ENCODE results near the gene IL19.

The IL19 gene

DNA sequence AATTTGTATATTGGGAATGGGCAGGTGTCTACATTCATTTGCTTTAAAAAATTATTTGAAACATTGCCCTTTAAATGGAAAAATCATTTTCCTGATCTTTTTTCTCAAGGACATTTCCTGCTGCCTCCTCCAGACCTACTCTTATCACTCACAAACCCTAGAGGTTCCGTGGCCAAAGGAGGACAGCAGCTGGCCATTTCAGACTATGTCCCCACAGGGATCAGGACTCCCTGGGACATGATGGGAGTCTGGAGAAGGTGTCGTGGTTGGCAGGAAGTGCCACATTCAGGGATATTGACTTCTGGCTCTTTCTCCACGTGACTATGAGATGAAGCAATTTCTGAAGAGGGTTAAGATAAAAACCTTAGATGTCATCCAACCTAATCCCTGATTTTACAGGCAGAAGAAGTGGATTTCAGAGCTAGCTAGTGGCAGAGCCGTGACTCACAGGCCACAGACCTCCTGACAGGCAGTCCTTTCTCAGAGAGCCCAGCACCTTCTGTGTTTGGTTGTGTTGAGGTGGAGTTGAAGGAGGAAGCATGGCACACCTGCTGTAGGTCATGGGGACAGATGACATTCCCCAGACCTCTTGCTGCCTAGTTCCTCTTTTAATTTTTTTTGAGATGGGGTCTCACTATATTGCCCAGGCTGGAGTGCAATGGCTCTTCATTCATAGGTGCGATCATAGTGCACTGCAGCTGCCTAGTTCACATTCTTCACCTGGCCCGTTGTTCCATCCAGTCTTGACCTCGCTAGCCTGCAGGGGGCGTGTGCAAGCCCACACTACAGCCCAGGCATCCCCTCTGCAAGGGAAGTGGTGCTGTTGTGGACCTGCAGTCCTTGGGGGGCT, 27.2 kb downstream of the IL19 start:
- in situ Hi-C loops (cut with HindIII; ENCODE audit: low sequenced_read_pairs) = no loop called here

DNA sequence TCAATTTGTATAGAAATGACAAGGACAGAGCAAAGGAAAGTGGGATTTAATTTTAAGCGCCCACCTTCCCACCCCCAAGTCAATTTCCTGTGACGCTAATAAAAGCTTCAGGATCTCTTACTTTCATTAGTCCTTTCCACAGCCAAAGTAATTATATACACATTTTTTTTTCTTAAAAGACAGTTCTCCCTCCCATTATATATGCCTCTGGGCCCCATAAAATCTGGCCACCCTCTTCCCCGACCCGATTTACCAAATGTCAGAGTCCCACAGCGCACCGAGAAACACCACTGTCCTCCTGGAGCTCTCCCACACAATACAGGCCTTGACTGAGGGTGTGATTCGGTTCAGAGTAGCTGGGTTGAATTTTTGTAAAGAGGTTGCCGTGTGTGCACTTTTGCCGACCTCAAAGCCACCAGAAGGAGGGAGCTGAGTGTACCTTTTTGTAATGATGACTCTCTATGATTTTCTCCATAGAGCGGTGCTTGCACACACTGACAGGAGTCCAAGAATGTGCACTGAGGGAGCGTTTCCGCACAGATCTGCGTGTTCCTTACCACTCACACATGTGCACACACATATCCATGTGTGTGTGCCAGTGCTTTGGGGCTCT, 27.9 kb downstream of the IL19 start:
- in situ Hi-C loops (cut with HindIII; ENCODE audit: low sequenced_read_pairs) = no loop called here

DNA sequence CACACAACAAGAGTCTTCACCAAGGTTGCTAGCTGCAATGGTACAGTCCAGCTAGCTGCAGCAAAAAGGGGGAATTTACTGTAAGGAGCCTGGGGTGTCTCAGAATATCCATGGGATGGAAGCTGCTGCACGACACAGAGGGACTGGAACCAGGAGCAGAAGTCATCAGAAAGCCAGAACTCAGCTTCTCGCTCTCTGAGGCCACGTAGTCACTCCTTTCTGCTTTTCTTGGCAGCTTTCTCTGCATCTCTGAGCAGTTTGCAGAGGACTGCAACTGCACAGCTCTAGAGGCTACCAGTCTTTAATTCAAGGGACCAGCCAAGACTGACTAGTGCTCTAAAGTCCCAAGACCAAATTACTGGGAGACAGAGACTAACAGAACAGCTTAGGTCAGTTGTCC, 28.7 kb downstream of the IL19 start:
- in situ Hi-C loops (cut with HindIII; ENCODE audit: low sequenced_read_pairs) = no loop called here

DNA sequence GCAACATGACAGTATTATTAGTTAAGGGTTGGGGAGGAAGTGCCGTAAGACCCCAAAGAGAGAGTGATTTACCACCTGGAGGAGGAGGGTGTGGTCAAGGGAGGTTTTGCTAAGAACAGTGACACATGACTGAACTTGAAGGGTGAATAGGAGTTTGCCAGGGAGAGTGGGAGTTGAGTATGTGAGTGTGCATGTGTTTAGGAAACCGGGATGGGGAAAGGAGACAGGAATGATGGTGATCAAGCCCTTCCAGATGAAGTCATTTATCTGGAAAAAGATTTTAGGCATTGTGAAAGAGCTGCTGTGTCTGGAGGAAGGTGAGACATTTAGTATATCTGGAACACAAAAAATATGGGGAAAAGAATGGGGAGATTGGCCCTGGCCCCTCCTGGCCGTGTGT, 29.8 kb downstream of the IL19 start:
- in situ Hi-C loops (cut with HindIII; ENCODE audit: low sequenced_read_pairs) = no loop called here

DNA sequence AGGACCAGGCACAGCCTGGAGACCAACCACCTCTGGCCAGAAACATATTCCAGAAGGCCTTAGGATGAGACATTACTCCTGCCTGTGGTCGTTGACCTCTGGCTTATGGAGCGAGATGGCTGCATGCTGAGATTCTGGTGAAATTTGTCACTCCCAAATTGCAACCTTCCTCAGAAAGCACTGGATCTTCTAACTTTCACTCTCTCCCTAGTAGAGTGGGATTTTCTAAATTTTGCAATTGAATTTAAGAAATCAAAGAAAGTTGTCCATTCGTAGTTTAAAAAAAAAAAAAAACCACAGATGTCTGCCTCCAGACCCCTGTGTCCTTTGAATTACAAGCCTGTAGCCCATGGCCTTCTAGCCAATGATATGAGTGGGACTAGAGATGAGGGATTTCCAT, 30.3 kb downstream of the IL19 start:
- in situ Hi-C loops (cut with HindIII; ENCODE audit: low sequenced_read_pairs) = no loop called here

DNA sequence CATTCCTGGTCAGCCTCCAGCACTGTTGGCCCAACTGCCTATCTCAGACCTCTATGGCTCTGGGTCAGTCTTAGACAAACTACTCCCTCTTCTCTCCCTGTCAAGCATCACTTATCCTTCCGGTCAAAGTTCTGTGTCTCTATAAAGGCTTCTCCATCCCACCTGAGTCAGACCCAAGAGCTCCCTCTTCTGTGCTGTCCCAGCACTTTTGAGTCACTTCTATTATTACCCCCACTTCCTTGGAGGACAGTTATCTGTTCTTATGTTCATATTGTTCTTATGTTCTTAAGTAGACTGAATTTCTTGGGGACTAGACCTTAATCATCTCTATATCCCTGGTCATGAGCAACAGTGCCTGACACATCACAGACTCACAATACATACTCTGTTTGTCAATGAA, 30.9 kb downstream of the IL19 start:
- in situ Hi-C loops (cut with HindIII; ENCODE audit: low sequenced_read_pairs) = no loop called here

DNA sequence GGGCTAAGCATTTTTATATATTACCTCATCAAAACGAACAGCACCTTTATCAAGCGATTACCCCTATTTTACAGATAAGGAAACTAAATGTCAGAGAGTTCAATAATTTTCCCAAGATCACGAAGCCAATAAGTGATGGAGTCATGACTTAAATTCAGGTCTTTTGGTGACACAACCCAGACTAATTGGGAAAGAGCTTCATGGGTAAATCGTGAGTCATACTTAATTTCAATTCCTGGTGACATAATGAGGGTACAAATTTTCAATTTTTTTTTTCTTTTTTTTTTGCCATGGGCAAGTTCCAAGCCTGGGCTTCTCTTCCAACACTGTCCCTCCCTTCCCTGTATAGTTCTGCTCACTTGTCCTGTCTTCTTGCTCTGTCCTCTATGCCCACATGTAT, 31.8 kb downstream of the IL19 start:
- in situ Hi-C loops (cut with HindIII; ENCODE audit: low sequenced_read_pairs) = no loop called here

DNA sequence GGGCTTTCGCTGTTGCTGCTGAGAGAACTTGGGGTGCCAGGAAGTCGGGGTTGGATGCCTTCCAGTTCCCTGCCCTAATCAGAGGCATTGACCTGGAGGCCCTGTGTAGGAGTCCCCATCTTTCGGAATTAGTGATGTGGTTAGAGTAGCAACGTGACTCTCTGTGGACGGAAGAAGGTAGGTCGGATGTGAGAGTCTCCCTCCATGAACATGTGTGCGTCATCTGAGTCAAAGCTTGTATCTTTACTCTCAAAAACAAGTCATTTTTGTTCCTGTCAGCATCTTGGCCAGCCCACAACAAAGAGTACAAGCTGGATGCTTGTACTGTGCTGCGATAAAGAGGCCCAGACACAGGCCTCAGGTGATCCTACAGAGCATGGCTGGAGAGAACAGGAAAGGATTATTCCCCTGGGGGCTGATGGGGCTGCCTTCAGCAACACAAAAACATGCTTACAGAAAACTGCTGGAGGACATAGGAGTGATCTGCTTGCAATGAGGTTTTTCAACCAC, 32.7 kb downstream of the IL19 start:
- in situ Hi-C loops (cut with HindIII; ENCODE audit: low sequenced_read_pairs) = no loop called here

DNA sequence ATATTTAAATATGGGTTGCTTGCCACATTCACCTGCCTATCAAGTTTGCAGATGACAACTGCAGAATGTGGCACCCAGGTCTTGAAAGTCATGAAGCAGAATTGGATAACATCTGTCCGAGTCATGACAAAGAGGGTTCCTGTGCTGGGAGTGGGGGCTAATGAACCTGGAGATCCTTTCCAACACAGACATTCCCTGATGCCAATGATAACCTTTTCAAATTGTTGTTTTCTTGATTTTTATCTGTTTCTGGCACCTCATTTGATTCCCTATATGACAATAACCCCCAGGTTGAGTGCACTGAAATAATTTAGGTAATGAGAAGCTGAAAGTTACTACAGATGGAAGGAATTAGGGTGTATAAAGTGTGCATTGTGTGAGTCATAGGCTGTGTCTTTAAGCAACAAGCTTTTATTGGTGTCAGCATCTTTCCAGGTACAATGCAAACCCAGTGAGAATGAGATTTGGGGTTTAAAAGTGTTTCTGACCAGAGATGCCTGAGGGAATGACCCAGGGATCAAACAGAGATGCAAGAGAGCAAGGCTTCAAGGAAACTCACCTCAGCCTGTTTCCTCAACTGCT, 33.7 kb downstream of the IL19 start:
- in situ Hi-C loops (cut with HindIII; ENCODE audit: low sequenced_read_pairs) = no loop called here

DNA sequence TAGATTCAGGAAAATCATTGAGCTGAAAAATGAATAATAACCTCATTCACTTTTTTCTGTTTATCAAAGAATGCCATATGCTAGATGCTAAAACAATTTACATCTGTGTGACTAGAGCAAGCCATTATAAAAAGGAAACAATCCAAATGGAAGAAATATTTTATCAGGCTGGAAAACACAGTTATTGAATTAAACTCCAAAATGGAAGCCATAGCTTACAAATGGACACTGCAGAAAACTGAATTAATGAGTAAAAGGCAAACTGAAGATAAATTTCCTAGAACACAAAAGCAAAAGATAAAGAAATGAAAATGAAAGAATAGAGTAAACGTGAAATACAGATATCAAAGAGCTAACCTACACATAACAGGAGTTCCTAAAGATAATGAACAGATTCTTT, 34.8 kb downstream of the IL19 start:
- in situ Hi-C loops (cut with HindIII; ENCODE audit: low sequenced_read_pairs) = no loop called here

DNA sequence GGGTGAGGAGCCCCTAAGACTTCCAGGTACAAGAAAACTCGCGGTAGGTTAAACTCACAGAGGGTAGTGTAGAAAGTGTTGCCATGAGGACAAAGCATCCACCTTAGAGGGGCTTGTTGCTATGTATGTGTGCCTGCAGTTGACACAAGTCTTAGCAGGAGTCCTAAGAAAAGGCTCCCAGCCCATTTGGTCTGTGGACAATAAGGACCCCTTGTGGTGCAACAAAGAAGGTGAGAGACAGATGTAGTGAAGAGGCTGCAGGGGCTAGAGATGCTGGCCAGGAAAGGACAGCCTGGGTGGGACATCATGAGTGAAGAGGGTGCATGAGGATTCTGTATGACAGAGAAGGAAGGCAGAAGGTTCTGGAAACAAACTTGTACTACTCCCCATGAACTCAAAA, 38.0 kb downstream of the IL19 start:
- in situ Hi-C loops (cut with HindIII; ENCODE audit: low sequenced_read_pairs) = no loop called here

DNA sequence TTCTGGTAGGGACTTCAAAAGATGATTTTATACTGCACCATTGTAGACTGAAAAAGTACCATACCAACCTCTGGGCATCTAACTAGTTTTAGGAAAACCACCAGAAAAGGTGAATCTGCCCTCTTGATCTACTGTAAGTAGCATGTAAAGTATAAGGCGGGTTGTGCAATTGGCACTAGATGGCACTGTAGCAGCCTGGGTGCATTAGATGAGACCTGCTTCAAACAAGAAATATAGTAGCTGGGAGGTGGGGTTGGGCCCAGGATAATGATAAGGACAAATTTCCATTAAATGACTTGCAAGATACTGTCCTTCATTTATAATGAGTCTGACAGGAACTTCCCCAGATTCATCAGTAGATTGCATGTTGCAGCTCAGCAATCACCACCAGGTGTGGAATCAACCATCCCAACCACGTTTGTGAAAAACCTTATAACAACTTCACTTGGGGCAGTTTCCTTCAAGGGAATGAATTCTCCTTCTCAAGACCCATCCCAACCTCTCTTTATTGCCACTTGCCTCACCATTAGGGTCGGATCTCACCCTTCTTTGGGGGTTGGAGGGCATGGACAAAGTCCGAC, 39.0 kb downstream of the IL19 start:
- in situ Hi-C loops (cut with HindIII; ENCODE audit: low sequenced_read_pairs) = no loop called here

DNA sequence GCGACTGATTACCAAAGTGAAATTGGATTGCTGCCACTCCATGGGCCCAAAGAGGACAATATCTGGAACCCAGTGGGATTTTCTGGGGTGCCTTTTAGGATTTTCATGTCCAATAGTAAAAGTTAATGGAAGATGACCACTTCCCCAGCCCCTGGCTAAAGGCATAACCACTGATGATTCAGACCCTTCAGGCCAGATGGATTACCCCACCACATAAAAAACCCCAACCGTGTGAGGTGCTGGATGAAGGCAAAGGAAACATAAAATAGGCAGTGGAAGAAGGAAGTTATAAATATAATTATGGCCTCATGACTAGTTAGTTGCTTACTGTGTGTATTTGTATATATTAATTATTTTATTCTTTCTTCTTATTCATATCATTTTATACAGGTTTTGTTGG, 41.9 kb downstream of the IL19 start:
- in situ Hi-C loops (cut with HindIII; ENCODE audit: low sequenced_read_pairs) = no loop called here

DNA sequence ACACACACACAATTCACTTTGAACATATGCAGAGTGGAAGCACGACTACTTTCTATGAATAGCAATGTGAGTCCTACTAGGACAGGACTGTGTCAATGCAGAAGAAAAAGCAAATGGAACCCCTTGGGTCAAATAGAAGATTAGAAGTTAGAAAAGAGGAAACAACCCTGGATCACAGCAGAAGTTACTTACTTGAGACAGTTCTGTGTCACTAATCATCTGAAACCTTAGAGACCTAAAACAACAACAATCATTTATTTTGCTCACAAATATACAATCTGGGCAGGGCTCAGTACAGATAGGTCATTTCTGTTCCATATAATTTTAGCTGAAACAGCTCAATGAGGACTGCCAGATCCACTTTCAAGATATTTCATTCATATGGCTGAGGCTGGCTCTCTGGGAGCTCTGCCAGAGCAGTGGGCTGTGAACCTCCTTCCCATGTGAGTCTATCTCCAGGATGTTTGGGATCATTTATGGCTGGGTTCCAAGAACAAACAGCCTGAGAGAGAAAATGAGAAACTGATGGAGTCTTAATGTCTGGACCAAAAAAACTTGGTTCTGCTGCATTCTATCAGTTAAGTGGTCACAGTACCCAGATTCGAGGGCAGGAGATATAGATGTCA, 44.3 kb downstream of the IL19 start:
- in situ Hi-C loops (cut with HindIII; ENCODE audit: low sequenced_read_pairs) = no loop called here

DNA sequence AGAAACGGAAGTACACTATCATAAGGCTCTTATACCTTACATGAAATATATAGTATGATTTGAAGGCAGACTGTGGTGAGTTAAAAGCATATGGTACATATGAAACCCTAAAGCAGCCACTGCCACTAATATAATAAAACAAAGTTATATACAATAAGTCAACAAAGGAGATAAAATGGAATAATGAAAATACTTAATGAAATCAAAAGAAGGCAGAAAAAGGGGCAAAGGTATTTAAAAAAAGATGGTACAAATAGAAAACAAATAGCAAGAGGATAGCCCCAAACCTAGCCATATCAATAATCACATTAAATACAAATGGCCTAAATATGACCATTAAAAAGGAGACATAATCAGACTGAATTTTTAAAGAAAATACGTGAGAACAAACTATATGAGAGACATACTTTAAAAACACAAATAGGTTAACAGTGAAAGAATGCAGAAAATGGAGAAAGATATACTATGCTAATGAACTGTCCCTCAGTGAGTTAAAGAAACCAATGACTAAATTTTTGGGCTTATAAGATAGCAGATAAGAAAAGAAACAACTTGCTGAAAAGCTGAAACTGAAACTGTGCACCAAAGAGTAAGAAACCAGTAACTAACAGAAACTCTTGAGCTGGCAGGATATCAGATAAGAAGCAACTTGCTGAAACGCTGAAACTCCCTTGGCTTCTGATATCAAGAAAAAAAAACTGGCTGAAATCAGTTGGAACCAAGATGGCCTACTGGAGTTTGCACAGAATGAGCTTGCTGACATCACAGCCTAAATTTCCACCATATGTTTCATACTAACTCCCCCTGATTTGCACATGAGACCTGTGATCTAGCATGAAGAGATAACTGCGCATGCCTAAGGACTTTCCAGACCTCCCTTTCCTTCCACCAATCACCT, 46.1 kb downstream of the IL19 start:
- in situ Hi-C loops (cut with HindIII; ENCODE audit: low sequenced_read_pairs) = no loop called here

DNA sequence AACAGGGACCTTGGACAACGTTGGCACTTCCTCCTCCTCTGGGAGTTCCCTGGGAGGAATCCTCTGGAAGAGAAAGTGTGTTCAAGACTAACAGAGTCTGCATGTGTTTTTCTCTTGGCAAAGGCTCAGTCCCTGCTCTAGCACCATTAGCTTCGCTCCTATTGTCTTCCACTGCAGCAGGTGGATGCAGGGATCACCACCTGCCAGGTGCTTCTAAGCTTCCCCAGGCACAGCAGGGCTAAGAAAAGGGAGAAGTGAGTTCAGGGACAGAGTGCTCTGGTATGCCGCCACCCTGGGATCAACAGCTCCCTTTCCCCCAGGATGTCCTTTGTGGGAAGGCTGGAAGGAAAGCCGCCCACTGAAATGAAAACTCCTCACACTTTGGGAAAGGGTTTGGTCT, 50.9 kb downstream of the IL19 start:
- in situ Hi-C loops (cut with HindIII; ENCODE audit: low sequenced_read_pairs) = no loop called here

DNA sequence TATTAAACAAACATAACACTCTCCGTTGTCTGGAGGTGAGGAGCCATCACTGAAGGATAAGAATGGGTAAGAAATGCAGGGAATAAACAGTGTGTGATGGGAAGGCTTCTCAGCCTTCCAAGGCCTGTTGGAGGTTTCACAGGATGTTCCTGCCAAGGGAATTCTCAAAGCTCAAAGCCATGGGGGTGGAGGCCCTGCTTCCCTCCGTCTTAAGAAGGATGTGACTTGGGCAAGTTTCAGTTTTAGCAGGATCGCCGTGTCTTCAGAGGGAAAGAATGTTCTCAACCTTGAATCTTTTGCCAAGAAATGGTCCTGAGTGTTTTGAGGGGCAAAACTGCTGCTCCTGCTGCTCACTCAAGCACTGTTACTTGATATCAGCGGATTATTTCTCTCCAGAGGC, 53.2 kb downstream of the IL19 start:
- in situ Hi-C loops (cut with HindIII; ENCODE audit: low sequenced_read_pairs) = no loop called here

DNA sequence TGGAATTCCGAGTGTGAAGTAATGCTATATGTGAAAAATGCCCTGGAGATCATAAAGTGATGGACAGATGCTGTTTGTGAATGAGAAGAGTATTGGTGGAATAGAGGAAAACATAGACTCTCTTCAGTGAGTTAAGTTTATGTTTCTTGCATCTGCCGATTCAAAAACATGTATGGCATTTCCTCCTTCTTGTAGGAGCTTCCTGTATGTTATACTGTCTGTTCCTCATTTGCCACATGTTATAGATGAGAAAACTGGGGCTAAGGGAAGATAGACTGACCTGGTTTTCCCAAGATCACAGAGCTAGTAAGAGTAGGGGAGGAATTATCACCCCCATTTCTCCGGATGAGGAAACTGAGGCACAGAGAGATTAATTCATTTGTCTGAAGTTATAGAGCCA, 53.8 kb downstream of the IL19 start:
- in situ Hi-C loops (cut with HindIII; ENCODE audit: low sequenced_read_pairs) = no loop called here

DNA sequence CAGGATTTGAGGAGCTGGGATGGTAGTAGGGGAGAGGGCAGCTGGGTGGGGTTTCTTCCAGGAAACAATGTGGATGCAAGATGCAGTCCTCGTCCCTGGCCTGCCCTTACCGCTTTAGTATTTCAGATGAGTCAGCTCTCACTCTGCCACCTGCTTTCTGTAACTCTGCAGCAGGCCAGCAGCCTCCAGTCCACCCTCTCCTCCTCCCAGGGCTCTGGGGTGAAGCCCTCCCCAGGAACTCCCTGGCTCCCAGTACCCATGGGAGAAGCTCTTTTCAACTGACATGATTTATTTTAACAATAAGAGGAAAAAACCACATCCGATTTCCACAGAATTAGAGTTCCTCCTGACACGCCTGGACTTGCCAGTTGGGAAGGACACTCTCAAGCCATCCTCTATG, 55.8 kb downstream of the IL19 start:
- in situ Hi-C loops (cut with HindIII; ENCODE audit: low sequenced_read_pairs) = no loop called here

DNA sequence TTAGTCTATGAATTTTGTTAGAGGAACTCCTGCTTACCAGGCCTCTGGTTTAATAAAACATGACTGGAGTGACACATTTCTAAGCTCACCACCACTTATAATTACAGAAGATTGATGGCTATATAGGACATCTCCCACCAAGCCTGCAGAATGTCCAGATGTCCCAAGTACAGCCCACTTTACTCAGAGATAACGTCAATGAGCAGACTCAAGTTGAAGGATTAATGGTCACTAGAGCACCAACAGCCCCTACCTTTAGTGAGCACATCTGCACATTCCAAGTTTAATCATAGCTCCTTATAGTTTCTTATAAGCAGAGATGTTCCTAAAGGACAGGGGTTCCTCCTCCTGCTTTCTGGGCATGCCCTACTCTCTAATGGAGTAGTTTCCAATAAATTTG, 57.5 kb downstream of the IL19 start:
- in situ Hi-C loops (cut with HindIII; ENCODE audit: low sequenced_read_pairs) = no loop called here
